Activated naive CD4-positive, alpha-beta T cell treated with anti-CD3 and anti-CD28 coated beads for 36 hours (primary cell): ENCODE measurements around the gene FGF14. TPM values are rescaled to one million over a fixed set of nuclear protein-coding genes. Genes with fewer than 3 reads are reported as not detected.

Source experiments
- CTCF ChIA-PET: fragments of 350-600 bp; sonication (Branson Sonifier 250); formaldehyde crosslinking; loops from one replicate; lab custom pipeline; 2021; ENCODE audit warnings: antibody characterized with exemption; lab: Charles Lee
- DNase-seq: peaks from one replicate; pipeline ENCODE4 v3.0.0-alpha.2; 2020
- H3K27ac Mint-ChIP-seq: one replicate; pipeline ENCODE4 v1.8.0; 2021; ENCODE audit warnings: mild to moderate bottlenecking, mixed read lengths
- H3K27me3 Mint-ChIP-seq: one replicate; pipeline ENCODE4 v1.8.0; 2021; ENCODE audit warnings: low read depth, mixed read lengths
- H3K36me3 Mint-ChIP-seq: one replicate; pipeline ENCODE4 v1.8.0; 2021; ENCODE audit warnings: low read depth, mixed read lengths
- H3K4me1 Mint-ChIP-seq: one replicate; pipeline ENCODE4 v1.8.0; 2021; ENCODE audit warnings: low read depth, mixed read lengths
- H3K4me3 Mint-ChIP-seq: one replicate; pipeline ENCODE4 v1.8.0; 2021; ENCODE audit warnings: mild to moderate bottlenecking, moderate library complexity, mixed read lengths
- H3K9me3 Mint-ChIP-seq: one replicate; pipeline ENCODE4 v1.8.0; 2021; ENCODE audit warnings: mixed read lengths
- intact Hi-C: fragments of 100-400 bp; cut with micrococcal nuclease; formaldehyde crosslinking; loops from one replicate; pipeline ENCODE4 v1.15.1; 2023
- total RNA-seq, 2 experiments: library from RNA; stranded (reverse); gene quantifications; one replicate each; pipeline ENCODE4 v1.2.3, GENCODE V29; 2021

The FGF14 gene
- total RNA-seq, 2 experiments from 2014 or later = not detected

DNA sequence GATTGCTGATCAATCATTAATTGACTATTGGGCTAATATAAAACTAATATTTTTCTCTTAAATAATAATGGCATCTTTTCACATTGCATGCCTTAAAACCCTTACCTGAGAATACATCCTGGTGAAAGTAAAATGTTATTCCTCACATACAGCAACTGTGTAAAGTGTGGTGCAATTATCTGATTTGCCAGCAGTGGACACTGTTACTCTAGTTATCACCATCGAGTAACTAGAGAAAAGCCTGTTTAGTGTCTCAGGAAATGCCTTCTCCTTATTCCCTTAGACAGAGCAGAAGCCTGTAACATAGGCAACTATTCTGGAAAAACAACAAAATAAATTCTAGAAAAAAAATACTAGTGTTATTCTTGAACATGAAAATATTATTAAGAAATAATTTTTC lies 459.8 kb downstream of the FGF14 start:
- no peak overlapping the region for H3K4me3 Mint-ChIP-seq
- H3K4me1 Mint-ChIP-seq = no peaks in the 10 kb centered on the region
- no peak overlapping the region for H3K27ac Mint-ChIP-seq
- H3K36me3 Mint-ChIP-seq = no peaks in the 10 kb centered on the region
- CTCF ChIA-PET = interaction anchor here (1.0 to 1.1 kb wide), 3 partner anchors 87 to 614 kb away, joined by 3 to 7 read pairs (median 3); no protein-coding TSS in a partner anchor
- H3K9me3 Mint-ChIP-seq = no peaks in the 10 kb centered on the region
- intact Hi-C loops = loop anchor here (1.0 to 10.0 kb wide), 5 partner anchors 199 to 797 kb away; no protein-coding TSS in a partner anchor
- peak; percentile 26 for DNase-seq
- peaks cover 2% of the 10 kb centered on the region for H3K27me3 Mint-ChIP-seq

DNA sequence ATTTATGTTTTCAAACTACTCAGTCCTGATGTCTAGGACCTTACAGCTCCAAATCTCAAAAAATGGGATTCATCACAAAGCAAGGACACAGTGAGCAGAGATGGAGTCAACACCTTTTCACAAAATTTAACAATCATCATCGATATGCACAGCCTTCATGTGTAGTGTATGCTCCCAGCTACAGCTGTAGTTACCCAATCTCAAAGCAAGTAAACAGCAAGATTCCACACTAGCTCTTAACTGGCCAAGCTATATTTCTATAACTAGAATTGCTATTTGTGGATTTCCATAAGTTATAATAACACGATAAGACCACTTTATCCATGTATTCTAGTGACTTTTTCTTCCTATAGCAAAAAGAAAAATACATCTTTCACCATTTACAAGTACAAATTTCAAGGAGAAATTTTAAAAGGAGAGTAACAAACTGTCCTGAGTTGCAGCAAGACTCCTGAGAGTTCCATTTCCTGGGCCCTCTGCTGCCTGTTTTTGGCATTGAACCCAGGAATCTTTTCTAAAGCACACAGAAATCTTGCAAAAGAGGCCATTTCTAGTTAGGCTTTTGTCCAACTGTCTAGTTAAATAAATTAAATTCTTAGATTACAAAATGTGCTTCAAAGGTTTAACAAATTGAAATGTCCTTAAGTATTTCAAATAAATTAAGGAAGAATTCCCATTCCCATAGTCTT lies 460.6 kb downstream of the FGF14 start:
- no peaks in the 10 kb centered on the region for H3K4me1 Mint-ChIP-seq

DNA sequence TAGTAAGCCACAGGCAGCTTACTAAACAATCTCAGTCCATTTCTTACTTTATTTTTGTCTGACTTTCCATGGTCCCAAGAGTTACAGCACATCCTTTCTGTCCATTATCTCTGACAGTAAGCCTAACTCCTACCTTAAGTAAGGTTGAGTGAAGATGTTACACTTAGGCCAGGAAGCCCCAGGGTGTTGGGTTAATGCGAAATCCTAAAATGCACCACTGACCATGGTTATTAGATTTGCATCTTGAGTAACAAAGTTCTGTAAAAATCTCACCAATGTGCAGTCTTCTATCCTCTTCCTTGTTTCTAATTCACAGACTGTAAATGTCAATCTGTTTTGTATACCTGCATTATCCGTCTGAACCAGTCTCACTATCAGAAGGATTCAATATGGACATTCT lies 462.5 kb downstream of the FGF14 start:
- H3K4me3 Mint-ChIP-seq = no peak overlapping the region
- CTCF ChIA-PET = no interaction called here

More for the DNA sequence above, 460.6 kb downstream of the FGF14 start:
- H3K4me3 Mint-ChIP-seq = no peak overlapping the region
- DNase-seq = no peak
- intact Hi-C loops = loop anchor here (10.0 kb wide), 1 partner anchor 426 kb away; no protein-coding TSS in a partner anchor
- H3K27me3 Mint-ChIP-seq = peaks cover 2% of the 10 kb centered on the region
- H3K9me3 Mint-ChIP-seq = no peaks in the 10 kb centered on the region
- CTCF ChIA-PET = no interaction called here
- no peak overlapping the region for H3K27ac Mint-ChIP-seq
- H3K36me3 Mint-ChIP-seq = no peaks in the 10 kb centered on the region

DNA sequence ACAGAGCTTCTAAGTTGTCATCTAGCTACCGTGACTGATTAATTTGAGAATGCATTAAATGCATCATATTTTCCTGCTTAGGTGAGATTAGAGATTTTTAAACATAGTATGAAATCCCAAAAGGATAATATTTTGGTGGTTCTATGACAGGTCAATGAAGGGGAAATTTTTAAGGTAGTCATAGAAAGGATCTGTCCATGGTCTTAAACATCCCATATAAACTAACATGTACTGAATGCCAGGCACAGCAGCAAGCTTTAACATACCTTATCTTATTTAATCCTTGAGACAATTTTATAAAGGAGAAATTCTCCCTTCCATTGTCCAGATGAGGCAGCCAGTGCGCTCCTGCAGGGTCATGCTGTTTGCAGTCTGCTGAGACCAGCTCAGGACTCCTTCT lies 466.0 kb downstream of the FGF14 start:
- intact Hi-C loops = no loop called here

More for the DNA sequence above, 462.5 kb downstream of the FGF14 start:
- intact Hi-C loops = no loop called here
- Mint-ChIP-seq H3K27ac (no peak overlapping the region), H3K9me3 (no peaks in the 10 kb centered on the region), H3K27me3 (peaks cover 2% of the 10 kb centered on the region), H3K36me3 (no peaks in the 10 kb centered on the region), H3K4me1 (no peaks in the 10 kb centered on the region)
- DNase-seq = no peak

DNA sequence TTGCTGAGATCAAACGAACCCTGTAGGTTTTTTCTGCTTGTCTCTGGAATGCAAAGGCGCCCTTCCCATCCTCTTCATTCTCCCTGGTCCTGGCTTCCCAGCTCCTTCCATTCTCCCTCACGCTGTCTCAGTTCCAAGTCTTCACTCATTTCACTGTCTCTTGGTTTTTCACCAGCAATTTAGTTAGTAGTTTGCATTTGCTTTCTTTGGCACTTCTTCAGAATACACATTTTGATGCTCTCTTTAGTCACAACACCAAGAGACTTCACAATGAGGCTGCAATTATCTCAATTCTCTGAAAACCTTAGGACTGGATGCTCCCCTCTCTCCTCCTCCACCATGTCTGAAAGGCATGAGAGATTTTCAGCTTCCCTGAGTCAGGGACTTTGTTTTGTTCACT lies 470.7 kb downstream of the FGF14 start:
- peaks cover 6% of the 10 kb centered on the region for H3K27me3 Mint-ChIP-seq
- H3K4me3 Mint-ChIP-seq = no peak overlapping the region
- CTCF ChIA-PET = interaction anchor here (0.5 to 0.7 kb wide), 2 partner anchors 252 to 606 kb away, joined by 3 read pairs; no protein-coding TSS in a partner anchor
- no peaks in the 10 kb centered on the region for H3K9me3 Mint-ChIP-seq
- no peak overlapping the region for H3K27ac Mint-ChIP-seq
- no peaks in the 10 kb centered on the region for H3K4me1 Mint-ChIP-seq
- no peaks in the 10 kb centered on the region for H3K36me3 Mint-ChIP-seq
- DNase-seq = no peak
- intact Hi-C loops = no loop called here

More for the DNA sequence above, 466.0 kb downstream of the FGF14 start:
- Mint-ChIP-seq H3K27ac (no peak overlapping the region), H3K4me3 (no peak overlapping the region), H3K9me3 (no peaks in the 10 kb centered on the region), H3K36me3 (no peaks in the 10 kb centered on the region), H3K27me3 (peaks cover 2% of the 10 kb centered on the region), H3K4me1 (no peaks in the 10 kb centered on the region)
- DNase-seq = no peak
- CTCF ChIA-PET = no interaction called here

DNA sequence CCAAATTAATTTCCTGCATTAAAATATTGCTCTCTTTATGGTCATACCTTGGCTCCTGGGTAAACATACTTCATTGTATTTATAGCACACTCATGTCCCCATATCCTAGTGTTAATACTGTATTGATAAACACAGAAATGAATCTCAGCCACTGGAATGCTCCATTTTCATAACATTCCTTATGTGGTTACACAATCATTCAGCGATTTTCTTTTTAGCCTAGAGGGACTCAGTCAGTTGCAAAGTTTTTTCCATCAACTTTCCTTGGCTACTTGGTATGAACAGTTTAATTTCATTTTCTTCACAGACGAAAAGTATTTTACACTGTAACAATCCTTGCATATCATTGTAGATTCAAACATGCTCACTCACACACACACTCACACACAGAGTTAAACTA lies 471.5 kb downstream of the FGF14 start:
- Mint-ChIP-seq H3K36me3 (no peaks in the 10 kb centered on the region), H3K4me1 (no peaks in the 10 kb centered on the region), H3K27me3 (peaks cover 8% of the 10 kb centered on the region), H3K4me3 (no peak overlapping the region), H3K27ac (no peak overlapping the region), H3K9me3 (no peaks in the 10 kb centered on the region)
- DNase-seq = no peak
- CTCF ChIA-PET = no interaction called here
- intact Hi-C loops = no loop called here

DNA sequence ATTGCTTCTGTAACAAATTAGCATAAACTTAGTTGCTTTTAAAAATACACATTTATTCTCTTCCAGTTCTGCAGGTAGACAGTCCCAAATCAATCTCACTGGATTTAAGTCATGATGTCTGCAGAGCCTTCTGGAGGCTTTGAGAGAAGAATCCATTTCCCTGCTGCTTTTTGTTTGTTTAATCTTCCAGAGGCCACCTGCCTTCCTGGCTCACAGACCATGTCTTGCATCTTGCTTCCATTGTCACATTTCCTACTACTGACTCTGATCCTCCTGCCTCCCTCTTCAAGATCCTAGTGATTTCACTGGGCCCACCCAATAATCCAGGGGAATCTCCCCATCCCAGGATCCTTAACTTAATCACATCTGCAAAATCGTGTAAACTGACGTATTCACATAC lies 476.1 kb downstream of the FGF14 start:
- intact Hi-C loops = no loop called here
- no peak overlapping the region for H3K27ac Mint-ChIP-seq
- H3K4me3 Mint-ChIP-seq = no peak overlapping the region
- H3K27me3 Mint-ChIP-seq = peaks cover 23% of the 10 kb centered on the region
- CTCF ChIA-PET = interaction anchor here (0.7 kb wide), 1 partner anchor 18 kb away, joined by 3 read pairs; no protein-coding TSS in a partner anchor
- H3K9me3 Mint-ChIP-seq = no peaks in the 10 kb centered on the region
- no peaks in the 10 kb centered on the region for H3K36me3 Mint-ChIP-seq
- H3K4me1 Mint-ChIP-seq = no peaks in the 10 kb centered on the region
- DNase-seq = no peak

DNA sequence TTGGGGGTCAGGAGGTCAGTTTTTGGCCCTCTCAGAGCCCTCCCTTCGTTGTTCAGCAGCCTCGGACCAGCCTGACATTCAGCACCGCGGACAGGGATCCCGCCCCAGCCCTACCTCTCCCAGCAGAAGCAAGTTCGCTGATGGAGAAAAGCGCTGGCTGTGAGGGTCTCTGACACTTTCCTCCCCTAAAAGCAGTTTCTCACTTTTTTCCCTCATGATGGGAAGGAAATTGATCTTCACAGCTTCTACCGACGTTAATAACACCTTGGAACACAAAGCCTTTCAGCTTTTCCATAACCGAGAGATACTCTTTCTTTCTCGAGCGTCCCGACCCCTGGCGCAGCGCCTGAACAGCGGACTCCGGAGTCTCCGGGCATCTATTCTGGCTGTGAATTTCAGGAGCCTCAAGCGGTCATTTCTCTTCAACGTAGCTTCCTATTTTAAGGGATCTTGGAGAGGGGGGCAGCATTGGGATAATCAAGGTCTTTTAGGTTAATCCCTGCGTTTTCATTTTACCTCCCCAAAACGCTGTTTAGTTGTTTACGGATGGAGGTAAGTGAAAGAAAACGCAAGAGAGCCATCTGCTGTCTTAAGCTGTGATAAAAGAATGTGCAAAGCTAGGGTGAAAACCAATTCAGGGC lies 482.2 kb downstream of the FGF14 start:
- intact Hi-C loops = loop anchor here (2.0 kb wide), 1 partner anchor 405 kb away; no protein-coding TSS in a partner anchor
- H3K4me1 Mint-ChIP-seq = no peaks in the 10 kb centered on the region
- H3K9me3 Mint-ChIP-seq = no peaks in the 10 kb centered on the region
- DNase-seq = no peak
- H3K27me3 Mint-ChIP-seq = peaks cover 59% of the 10 kb centered on the region
- H3K36me3 Mint-ChIP-seq = no peaks in the 10 kb centered on the region
- H3K27ac Mint-ChIP-seq = no peak overlapping the region
- H3K4me3 Mint-ChIP-seq = no peak overlapping the region
- CTCF ChIA-PET = no interaction called here

DNA sequence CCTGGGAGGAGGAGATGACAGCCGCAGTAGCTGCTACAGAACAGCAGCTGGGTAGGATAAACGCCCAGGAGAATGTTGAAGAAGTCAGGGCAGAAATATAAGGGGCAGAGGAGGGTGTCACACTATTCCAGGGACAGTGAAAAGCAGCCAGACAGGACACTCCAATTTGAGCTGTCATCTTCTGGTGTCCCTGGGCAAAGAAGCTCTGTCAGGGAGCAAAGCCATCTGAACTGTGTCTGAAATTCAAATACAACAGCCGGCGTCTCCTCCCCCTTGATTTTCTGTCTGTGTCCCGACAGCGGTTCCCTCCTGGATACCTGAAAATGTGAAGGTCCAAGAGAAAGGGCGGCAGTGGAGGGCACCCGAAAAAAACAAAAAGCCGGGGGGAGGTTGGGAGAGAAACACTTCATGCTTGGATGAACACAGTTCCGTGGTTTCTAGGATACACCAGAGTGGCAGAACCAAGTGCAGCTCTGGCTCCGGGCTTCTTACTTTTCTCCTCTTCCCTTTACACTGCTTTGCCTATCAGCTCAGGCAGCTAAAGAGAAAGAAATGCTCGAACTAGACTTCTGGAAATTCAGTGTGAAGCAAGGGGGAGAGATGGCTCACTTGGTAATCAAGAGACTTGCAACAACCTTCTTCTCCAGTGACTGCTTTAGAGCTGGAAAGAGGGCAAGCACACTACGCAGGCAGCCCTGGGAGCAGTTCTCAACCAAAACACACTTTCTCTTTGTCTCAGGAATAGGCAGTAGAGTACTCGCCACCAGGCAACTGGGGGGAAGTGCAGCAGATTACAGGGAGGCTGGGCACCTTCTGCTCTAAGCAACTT lies 483.8 kb downstream of the FGF14 start:
- intact Hi-C loops = no loop called here
- CTCF ChIA-PET = no interaction called here
- peaks cover 58% of the 10 kb centered on the region for H3K27me3 Mint-ChIP-seq

DNA sequence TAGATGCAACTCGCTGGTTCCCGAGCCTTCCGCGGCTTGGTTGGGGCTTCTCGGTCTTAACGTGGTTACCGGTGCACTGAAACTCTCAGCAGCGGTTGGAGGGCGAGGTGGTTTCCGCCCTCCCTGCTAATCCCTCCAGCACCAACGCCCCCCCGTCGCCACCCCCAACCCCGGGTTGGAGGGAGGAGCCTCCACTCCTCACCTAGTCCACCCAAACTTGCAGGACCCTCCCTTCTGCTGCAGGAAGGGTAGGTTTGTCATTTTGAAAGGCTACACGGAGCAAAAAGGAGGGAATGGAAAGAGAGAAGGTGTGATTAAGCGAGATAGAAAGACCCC lies 484.4 kb downstream of the FGF14 start:
- H3K4me3 Mint-ChIP-seq = no peak overlapping the region
- no peaks in the 10 kb centered on the region for H3K9me3 Mint-ChIP-seq
- CTCF ChIA-PET = no interaction called here
- H3K27me3 Mint-ChIP-seq = peaks cover 58% of the 10 kb centered on the region
- no peak overlapping the region for H3K27ac Mint-ChIP-seq
- DNase-seq = no peak
- H3K36me3 Mint-ChIP-seq = no peaks in the 10 kb centered on the region
- intact Hi-C loops = no loop called here
- no peaks in the 10 kb centered on the region for H3K4me1 Mint-ChIP-seq

More for the DNA sequence above, 483.8 kb downstream of the FGF14 start:
- Mint-ChIP-seq H3K4me3 (no peak overlapping the region), H3K36me3 (no peaks in the 10 kb centered on the region), H3K27ac (no peak overlapping the region), H3K9me3 (no peaks in the 10 kb centered on the region), H3K4me1 (no peaks in the 10 kb centered on the region)
- DNase-seq = no peak

DNA sequence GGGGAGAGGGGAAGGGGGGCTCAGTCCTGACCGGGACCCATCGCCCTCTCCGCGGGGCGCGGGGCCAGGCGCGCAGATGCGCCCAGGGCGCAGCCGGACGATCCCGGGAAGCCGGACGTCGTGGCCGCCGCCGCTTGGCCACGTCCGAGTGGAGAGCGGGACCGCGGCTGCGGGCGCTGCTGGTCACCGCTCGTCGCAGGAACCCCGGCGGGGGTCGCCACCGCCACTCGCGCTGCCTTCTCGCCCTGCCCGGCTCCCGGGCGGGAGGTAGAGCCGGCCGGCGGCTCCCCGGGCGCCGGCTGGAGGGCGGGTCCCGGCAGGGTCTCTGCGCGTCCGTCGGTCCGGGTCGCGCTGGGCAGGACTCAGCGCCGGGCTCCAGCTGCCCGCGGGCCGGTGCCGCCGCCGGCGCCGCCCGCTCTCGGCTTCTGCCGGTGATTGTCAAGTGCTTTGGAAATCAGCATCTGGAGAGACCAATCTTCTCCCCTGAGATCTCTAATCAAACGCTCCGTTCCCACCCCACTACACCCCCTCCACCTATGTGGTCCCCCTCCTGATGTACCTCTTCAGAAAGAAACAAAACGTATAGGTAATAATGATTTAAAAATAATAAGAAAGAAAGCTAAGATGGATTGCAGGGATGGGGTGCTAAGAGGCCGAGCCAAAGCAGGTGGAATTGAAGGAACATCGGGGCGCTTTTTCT lies 484.9 kb downstream of the FGF14 start:
- CTCF ChIA-PET = no interaction called here
- Mint-ChIP-seq H3K27ac (no peak overlapping the region), H3K27me3 (peaks cover 54% of the 10 kb centered on the region), H3K36me3 (no peaks in the 10 kb centered on the region), H3K9me3 (no peaks in the 10 kb centered on the region), H3K4me1 (no peaks in the 10 kb centered on the region), H3K4me3 (no peak overlapping the region)
- no peak for DNase-seq
- intact Hi-C loops = no loop called here
